GM10248 (cell line): ENCODE measurements around the gene GGTLC1.

Source experiments
- CTCF ChIA-PET: fragments of 300-600 bp; sonication (Branson Sonifier 250); formaldehyde crosslinking; extraction: SDS; loops from one replicate; lab custom pipeline; 2021; ENCODE audit warnings: antibody characterized with exemption; lab: Yijun Ruan, JAX
- POLR2A ChIA-PET: fragments of 350-650 bp; sonication (Branson Sonifier 250); formaldehyde crosslinking; extraction: SDS; loops from one replicate; lab custom pipeline; 2020; ENCODE audit warnings: antibody characterized with exemption; lab: Yijun Ruan, JAX
- DNase-seq: peaks from one replicate; pipeline ENCODE4 v3.0.0; 2012; ENCODE audit errors: extremely low spot score
- CTCF ChIP-seq: IDR thresholded peaks from 2 replicates; pipeline ENCODE4 v1.5.1; 2012; ENCODE audit warnings: mild to moderate bottlenecking, low read depth; ENCODE audit errors: extremely low read depth, missing control alignments, control extremely low read depth

The GGTLC1 gene

GRCh38 chr20:23937303-23938117 is 51.1 kb downstream of the GGTLC1 start:
- POLR2A ChIA-PET, result no interaction called here
- peak; percentile 64 for TF ChIP-seq CTCF
- CTCF ChIA-PET, result interaction anchor here (0.7 to 2.3 kb wide), 16 partner anchors 9 to 981 kb away, joined by 3 to 8 read pairs (median 4); no protein-coding TSS in a partner anchor
- peak; percentile 47 for DNase-seq
